HEK293 (cell line): Measurements from ENCODE around the gene WWOX.

ENCODE experiments used
- CTCF ChIA-PET: fragments of 350-600 bp; formaldehyde crosslinking; extraction: SDS; loops from one replicate; lab custom pipeline; 2021; ENCODE audit warnings: antibody characterized with exemption; lab: Yijun Ruan, JAX
- POLR2A ChIA-PET: fragments of 300-600 bp; formaldehyde crosslinking; extraction: SDS; loops from one replicate; lab custom pipeline; 2020; ENCODE audit warnings: antibody characterized with exemption, inconsistent platforms; lab: Yijun Ruan, JAX
- H3K27ac ChIP-seq: fragments of 200-500 bp; sonication (Bioruptor generic); 2 replicates; pipeline ENCODE4 v1.5.1; 2014; ENCODE audit warnings: low read depth, low read length, control low read depth, inconsistent platforms; ENCODE audit errors: extremely low read depth
- H3K36me3 ChIP-seq, 2 experiments: fragments of 200-500 bp in 1 of 2; sonication (Bioruptor generic) in 1 of 2; 1 replicate in 1 of 2; 2 replicates in 1 of 2; pipeline ENCODE4 v1.5.1; 2014 to 2017; ENCODE audit warnings: inconsistent platforms in 2 of 2, low read length in 2 of 2; ENCODE audit not compliant: control insufficient read depth in 2 of 2, insufficient read depth in 1 of 2
- H3K4me1 ChIP-seq: fragments of 200-500 bp; sonication (Bioruptor generic); 2 replicates; pipeline ENCODE4 v1.5.1; 2014; ENCODE audit warnings: mild to moderate bottlenecking, low read length, inconsistent platforms; ENCODE audit not compliant: control insufficient read depth, insufficient read depth
- H3K4me3 ChIP-seq: 2 replicates; pipeline ENCODE4 v1.5.1; 2011; ENCODE audit warnings: low read depth, mild to moderate bottlenecking, control low read depth, low read length, moderate library complexity
- H3K9me3 ChIP-seq: fragments of 200-500 bp; sonication (Bioruptor generic); 2 replicates; pipeline ENCODE4 v1.5.1; 2014; ENCODE audit warnings: low read depth, low read length, inconsistent platforms; ENCODE audit not compliant: control insufficient read depth, insufficient read depth
- KLF1 ChIP-seq: fragments of 450-650 bp; formaldehyde crosslinking; IDR thresholded peaks from 2 replicates; pipeline ENCODE4 v1.5.1; 2016; ENCODE audit warnings: missing biosample characterization, missing genetic modification characterization
- OVOL3 ChIP-seq: fragments of 450-650 bp; formaldehyde crosslinking; IDR thresholded peaks from 2 replicates; pipeline ENCODE4 v1.5.1; 2016; ENCODE audit warnings: missing biosample characterization, missing genetic modification characterization
- ZBTB20 ChIP-seq: fragments of 450-650 bp; formaldehyde crosslinking; IDR thresholded peaks from 2 replicates; pipeline ENCODE4 v1.5.1; 2016; ENCODE audit warnings: missing biosample characterization, missing genetic modification characterization
- ZFP69B ChIP-seq: fragments of 450-650 bp; formaldehyde crosslinking; IDR thresholded peaks from 2 replicates; pipeline ENCODE4 v1.5.1; 2016; ENCODE audit warnings: missing biosample characterization, missing genetic modification characterization
- ZNF114 ChIP-seq: fragments of 450-650 bp; formaldehyde crosslinking; IDR thresholded peaks from 2 replicates; pipeline ENCODE4 v1.5.0; 2017; ENCODE audit warnings: missing biosample characterization, missing genetic modification characterization
- ZNF121 ChIP-seq: fragments of 450-650 bp; formaldehyde crosslinking; IDR thresholded peaks from 2 replicates; pipeline ENCODE4 v1.5.1; 2016; ENCODE audit warnings: missing biosample characterization, missing genetic modification characterization
- ZNF23 ChIP-seq: fragments of 450-650 bp; formaldehyde crosslinking; IDR thresholded peaks from 2 replicates; pipeline ENCODE4 v1.5.1; 2016; ENCODE audit warnings: missing biosample characterization, missing genetic modification characterization, borderline replicate concordance
- ZNF248 ChIP-seq: fragments of 450-650 bp; formaldehyde crosslinking; IDR thresholded peaks from 2 replicates; pipeline ENCODE4 v1.5.1; 2017; ENCODE audit warnings: missing biosample characterization, missing genetic modification characterization
- ZNF292 ChIP-seq: fragments of 450-650 bp; formaldehyde crosslinking; IDR thresholded peaks from 2 replicates; pipeline ENCODE4 v1.5.1; 2016; ENCODE audit warnings: low read depth, missing biosample characterization, missing genetic modification characterization, borderline replicate concordance
- ZNF404 ChIP-seq: fragments of 450-650 bp; formaldehyde crosslinking; IDR thresholded peaks from 2 replicates; pipeline ENCODE4 v1.5.1; 2017; ENCODE audit warnings: missing biosample characterization, missing genetic modification characterization
- ZNF549 ChIP-seq: fragments of 450-650 bp; IDR thresholded peaks from 2 replicates; pipeline ENCODE4 v1.5.1; 2018; ENCODE audit warnings: missing biosample characterization, missing genetic modification characterization, mild to moderate bottlenecking, inconsistent platforms, moderate library complexity
- ZNF677 ChIP-seq: fragments of 450-650 bp; IDR thresholded peaks from 2 replicates; pipeline ENCODE4 v1.5.0; 2018; ENCODE audit warnings: missing biosample characterization, mild to moderate bottlenecking, missing genetic modification characterization, moderate library complexity
- ZNF837 ChIP-seq: fragments of 450-650 bp; formaldehyde crosslinking; IDR thresholded peaks from 2 replicates; pipeline ENCODE4 v1.5.1; 2016; ENCODE audit warnings: missing biosample characterization, missing genetic modification characterization
- ZNF843 ChIP-seq: fragments of 450-650 bp; formaldehyde crosslinking; IDR thresholded peaks from 2 replicates; pipeline ENCODE4 v1.5.1; 2016; ENCODE audit warnings: missing biosample characterization, missing genetic modification characterization
- ZSCAN30 ChIP-seq: fragments of 450-650 bp; IDR thresholded peaks from 2 replicates; pipeline ENCODE4 v1.5.1; 2018; ENCODE audit warnings: missing biosample characterization, mild to moderate bottlenecking, missing genetic modification characterization, moderate library complexity
- TF ChIP-seq, protein P1 (sequence below): fragments of 450-650 bp; formaldehyde crosslinking; IDR thresholded peaks from 2 replicates; pipeline ENCODE4 v1.5.0; 2017; ENCODE audit warnings: missing biosample characterization, missing genetic modification characterization, borderline replicate concordance
- TF ChIP-seq, protein P2 (sequence below): fragments of 450-650 bp; IDR thresholded peaks from 2 replicates; pipeline ENCODE4 v1.5.1; 2018; ENCODE audit warnings: missing biosample characterization, missing genetic modification characterization
- TF ChIP-seq, protein P3 (sequence below): fragments of 450-650 bp; formaldehyde crosslinking; IDR thresholded peaks from 2 replicates; pipeline ENCODE4 v1.5.1; 2017; ENCODE audit warnings: missing biosample characterization, missing genetic modification characterization
- TF ChIP-seq, protein P4 (sequence below): fragments of 450-650 bp; formaldehyde crosslinking; IDR thresholded peaks from 2 replicates; pipeline ENCODE4 v1.5.1; 2016; ENCODE audit warnings: missing biosample characterization, missing genetic modification characterization
- TF ChIP-seq, protein P5 (sequence below): fragments of 450-650 bp; formaldehyde crosslinking; IDR thresholded peaks from 2 replicates; pipeline ENCODE4 v1.5.1; 2017; ENCODE audit warnings: missing biosample characterization, missing genetic modification characterization
- TF ChIP-seq, protein P6 (sequence below): fragments of 450-650 bp; formaldehyde crosslinking; IDR thresholded peaks from 2 replicates; pipeline ENCODE4 v1.5.1; 2016; ENCODE audit warnings: missing biosample characterization, missing genetic modification characterization
- TF ChIP-seq, protein P7 (sequence below): IDR thresholded peaks from 2 replicates; pipeline ENCODE4 v1.6.1; 2011; ENCODE audit warnings: mild to moderate bottlenecking, low read depth, low read length, borderline replicate concordance

WWOX gene

DNA sequence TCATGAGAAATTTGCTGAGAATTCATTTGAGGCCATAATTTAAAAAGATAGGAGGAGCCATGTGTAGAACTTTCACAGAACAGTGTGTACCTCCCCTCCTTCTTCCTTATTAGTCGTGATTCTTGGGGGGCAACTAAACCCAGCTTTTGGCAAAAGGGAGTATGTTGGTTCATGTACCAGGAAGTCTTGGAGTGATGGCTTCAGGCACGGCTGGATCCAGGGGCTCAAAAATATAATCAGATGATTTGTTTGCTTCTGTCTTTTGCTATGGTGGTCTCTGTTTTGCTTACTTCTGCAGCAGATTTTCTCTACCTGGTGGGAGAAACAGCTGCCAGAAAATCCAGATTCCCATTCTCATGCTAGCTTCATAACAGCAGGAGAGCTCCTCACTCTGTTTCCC lies 871.2 kb downstream of the WWOX start:
- Histone ChIP-seq H3K36me3 (no peaks in the 10 kb centered on the region), H3K4me1 (peaks cover 5% of the 10 kb centered on the region; the same call in 1 of the 2 replicates)
- TF ChIP-seq, protein P1, sequence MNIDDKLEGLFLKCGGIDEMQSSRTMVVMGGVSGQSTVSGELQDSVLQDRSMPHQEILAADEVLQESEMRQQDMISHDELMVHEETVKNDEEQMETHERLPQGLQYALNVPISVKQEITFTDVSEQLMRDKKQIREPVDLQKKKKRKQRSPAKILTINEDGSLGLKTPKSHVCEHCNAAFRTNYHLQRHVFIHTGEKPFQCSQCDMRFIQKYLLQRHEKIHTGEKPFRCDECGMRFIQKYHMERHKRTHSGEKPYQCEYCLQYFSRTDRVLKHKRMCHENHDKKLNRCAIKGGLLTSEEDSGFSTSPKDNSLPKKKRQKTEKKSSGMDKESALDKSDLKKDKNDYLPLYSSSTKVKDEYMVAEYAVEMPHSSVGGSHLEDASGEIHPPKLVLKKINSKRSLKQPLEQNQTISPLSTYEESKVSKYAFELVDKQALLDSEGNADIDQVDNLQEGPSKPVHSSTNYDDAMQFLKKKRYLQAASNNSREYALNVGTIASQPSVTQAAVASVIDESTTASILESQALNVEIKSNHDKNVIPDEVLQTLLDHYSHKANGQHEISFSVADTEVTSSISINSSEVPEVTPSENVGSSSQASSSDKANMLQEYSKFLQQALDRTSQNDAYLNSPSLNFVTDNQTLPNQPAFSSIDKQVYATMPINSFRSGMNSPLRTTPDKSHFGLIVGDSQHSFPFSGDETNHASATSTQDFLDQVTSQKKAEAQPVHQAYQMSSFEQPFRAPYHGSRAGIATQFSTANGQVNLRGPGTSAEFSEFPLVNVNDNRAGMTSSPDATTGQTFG (tag by site-specific recombination): no peak
- TF ChIP-seq ZNF843 (tag by site-specific recombination): no peak
- TF ChIP-seq, protein P2, sequence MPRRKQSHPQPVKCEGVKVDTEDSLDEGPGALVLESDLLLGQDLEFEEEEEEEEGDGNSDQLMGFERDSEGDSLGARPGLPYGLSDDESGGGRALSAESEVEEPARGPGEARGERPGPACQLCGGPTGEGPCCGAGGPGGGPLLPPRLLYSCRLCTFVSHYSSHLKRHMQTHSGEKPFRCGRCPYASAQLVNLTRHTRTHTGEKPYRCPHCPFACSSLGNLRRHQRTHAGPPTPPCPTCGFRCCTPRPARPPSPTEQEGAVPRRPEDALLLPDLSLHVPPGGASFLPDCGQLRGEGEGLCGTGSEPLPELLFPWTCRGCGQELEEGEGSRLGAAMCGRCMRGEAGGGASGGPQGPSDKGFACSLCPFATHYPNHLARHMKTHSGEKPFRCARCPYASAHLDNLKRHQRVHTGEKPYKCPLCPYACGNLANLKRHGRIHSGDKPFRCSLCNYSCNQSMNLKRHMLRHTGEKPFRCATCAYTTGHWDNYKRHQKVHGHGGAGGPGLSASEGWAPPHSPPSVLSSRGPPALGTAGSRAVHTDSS: no peak
- TF ChIP-seq ZNF121 (tag by site-specific recombination): no peak
- no peak for TF ChIP-seq KLF1
- TF ChIP-seq ZNF404 (tag by site-specific recombination): no peak
- no peak for TF ChIP-seq ZNF549 (tag by site-specific recombination)
- TF ChIP-seq, protein P3, sequence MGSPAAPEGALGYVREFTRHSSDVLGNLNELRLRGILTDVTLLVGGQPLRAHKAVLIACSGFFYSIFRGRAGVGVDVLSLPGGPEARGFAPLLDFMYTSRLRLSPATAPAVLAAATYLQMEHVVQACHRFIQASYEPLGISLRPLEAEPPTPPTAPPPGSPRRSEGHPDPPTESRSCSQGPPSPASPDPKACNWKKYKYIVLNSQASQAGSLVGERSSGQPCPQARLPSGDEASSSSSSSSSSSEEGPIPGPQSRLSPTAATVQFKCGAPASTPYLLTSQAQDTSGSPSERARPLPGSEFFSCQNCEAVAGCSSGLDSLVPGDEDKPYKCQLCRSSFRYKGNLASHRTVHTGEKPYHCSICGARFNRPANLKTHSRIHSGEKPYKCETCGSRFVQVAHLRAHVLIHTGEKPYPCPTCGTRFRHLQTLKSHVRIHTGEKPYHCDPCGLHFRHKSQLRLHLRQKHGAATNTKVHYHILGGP (tag by site-specific recombination): no peak
- no peak for TF ChIP-seq ZNF114 (tag by site-specific recombination)
- no peak for TF ChIP-seq ZSCAN30
- TF ChIP-seq ZNF23: no peak
- TF ChIP-seq ZNF292 (tag by site-specific recombination): no peak
- TF ChIP-seq, protein P4, sequence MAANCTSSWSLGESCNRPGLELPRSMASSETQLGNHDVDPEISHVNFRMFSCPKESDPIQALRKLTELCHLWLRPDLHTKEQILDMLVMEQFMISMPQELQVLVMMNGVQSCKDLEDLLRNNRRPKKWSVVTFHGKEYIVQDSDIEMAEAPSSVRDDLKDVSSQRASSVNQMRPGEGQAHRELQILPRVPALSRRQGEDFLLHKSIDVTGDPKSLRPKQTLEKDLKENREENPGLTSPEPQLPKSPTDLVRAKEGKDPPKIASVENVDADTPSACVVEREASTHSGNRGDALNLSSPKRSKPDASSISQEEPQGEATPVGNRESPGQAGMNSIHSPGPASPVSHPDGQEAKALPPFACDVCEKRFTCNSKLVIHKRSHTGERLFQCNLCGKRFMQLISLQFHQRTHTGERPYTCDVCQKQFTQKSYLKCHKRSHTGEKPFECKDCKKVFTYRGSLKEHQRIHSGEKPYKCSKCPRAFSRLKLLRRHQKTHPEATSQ (tag by site-specific recombination): no peak
- TF ChIP-seq, all 188 proteins: peak for 0
- CTCF ChIA-PET: no interaction called here
- Histone ChIP-seq H3K27ac (no peak overlapping the region), H3K4me3 (no peak overlapping the region), H3K9me3 (no peaks in the 10 kb centered on the region)
- POLR2A ChIA-PET: no interaction called here

DNA sequence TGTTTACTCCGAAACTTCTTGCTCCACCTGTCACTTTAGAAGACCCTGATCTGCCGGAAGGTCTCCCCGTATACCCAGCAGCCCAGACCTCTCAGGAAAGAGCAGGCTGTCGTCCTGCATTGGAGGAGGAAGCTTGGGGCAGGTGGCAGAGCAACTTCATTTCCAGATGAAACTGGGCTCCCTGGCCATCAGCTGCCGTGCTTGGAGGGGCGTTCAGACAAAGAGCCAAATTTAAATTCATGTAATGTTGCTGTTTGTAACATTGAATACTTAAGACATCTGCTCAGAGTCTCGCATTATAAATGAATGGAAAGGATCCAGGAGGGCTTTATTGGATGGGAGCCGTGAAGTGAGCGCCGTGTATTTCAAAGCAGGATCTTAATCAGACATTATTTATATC lies 872.6 kb downstream of the WWOX start:
- POLR2A ChIA-PET: no interaction called here

More for the DNA sequence above, 872.6 kb downstream of the WWOX start:
- peaks cover 5% of the 10 kb centered on the region; the same call in 1 of the 2 replicates for H3K4me1 ChIP-seq
- H3K9me3 ChIP-seq: no peaks in the 10 kb centered on the region
- H3K4me3 ChIP-seq: no peak overlapping the region
- no peaks in the 10 kb centered on the region for H3K36me3 ChIP-seq
- TF ChIP-seq ZNF677 (tag by site-specific recombination) (no peak), ZNF837 (tag by site-specific recombination) (no peak), ZNF121 (tag by site-specific recombination) (no peak), ZFP69B (tag by site-specific recombination) (no peak), ZNF549 (tag by site-specific recombination) (no peak), OVOL3 (tag by site-specific recombination) (no peak), ZNF248 (no peak), ZBTB20 (tag by site-specific recombination) (no peak)
- TF ChIP-seq, protein P5, sequence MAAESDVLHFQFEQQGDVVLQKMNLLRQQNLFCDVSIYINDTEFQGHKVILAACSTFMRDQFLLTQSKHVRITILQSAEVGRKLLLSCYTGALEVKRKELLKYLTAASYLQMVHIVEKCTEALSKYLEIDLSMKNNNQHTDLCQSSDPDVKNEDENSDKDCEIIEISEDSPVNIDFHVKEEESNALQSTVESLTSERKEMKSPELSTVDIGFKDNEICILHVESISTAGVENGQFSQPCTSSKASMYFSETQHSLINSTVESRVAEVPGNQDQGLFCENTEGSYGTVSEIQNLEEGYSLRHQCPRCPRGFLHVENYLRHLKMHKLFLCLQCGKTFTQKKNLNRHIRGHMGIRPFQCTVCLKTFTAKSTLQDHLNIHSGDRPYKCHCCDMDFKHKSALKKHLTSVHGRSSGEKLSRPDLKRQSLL (tag by site-specific recombination): no peak
- TF ChIP-seq, protein P6, sequence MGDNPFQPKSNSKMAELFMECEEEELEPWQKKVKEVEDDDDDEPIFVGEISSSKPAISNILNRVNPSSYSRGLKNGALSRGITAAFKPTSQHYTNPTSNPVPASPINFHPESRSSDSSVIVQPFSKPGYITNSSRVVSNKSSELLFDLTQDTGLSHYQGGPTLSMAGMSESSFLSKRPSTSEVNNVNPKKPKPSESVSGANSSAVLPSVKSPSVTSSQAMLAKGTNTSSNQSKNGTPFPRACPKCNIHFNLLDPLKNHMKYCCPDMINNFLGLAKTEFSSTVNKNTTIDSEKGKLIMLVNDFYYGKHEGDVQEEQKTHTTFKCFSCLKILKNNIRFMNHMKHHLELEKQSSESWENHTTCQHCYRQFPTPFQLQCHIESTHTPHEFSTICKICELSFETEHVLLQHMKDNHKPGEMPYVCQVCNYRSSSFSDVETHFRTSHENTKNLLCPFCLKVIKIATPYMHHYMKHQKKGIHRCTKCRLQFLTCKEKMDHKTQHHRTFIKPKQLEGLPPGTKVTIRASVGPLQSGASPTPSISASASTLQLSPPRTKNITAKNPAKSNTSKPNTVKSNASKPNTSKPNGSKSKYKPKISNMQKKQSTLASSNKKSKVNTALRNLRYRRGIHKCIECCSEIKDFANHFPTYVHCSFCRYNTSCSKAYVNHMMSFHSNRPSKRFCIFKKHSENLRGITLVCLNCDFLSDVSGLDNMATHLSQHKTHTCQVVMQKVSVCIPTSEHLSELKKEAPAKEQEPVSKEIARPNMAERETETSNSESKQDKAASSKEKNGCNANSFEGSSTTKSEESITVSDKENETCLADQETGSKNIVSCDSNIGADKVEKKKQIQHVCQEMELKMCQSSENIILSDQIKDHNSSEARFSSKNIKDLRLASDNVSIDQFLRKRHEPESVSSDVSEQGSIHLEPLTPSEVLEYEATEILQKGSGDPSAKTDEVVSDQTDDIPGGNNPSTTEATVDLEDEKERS (tag by site-specific recombination): no peak
- TF ChIP-seq, protein P7, sequence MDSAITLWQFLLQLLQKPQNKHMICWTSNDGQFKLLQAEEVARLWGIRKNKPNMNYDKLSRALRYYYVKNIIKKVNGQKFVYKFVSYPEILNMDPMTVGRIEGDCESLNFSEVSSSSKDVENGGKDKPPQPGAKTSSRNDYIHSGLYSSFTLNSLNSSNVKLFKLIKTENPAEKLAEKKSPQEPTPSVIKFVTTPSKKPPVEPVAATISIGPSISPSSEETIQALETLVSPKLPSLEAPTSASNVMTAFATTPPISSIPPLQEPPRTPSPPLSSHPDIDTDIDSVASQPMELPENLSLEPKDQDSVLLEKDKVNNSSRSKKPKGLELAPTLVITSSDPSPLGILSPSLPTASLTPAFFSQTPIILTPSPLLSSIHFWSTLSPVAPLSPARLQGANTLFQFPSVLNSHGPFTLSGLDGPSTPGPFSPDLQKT: no peak
- no peak overlapping the region for H3K27ac ChIP-seq
- CTCF ChIA-PET: no interaction called here
